K562 (cell line): ENCODE measurements around the gene TFAP2A. TPM values are rescaled to one million over a fixed set of nuclear protein-coding genes. Genes with fewer than 3 reads are reported as not detected.

Experiments used
- ATAC-seq: fragments of 200-7000 bp; cut with Tn5 transposase; 3 replicates; pipeline ENCODE4 v1.9.1; 2020; ENCODE audit warnings: moderate library complexity
- BruUV-seq: library from RNA; stranded (reverse); fragments of 400-500 nt; replicated peaks from 2 replicates; lab custom pipeline; 2021; lab: Mats Ljungman, UMichigan
- CTCF ChIA-PET: fragments of 300-600 bp; formaldehyde crosslinking; extraction: SDS; loops from one replicate; lab custom pipeline; 2021; ENCODE audit warnings: low intra/inter-chr PET ratio; lab: Yijun Ruan, JAX
- POLR2A ChIA-PET: fragments of 300-600, 350-650 bp; sonication (Branson Sonifier 250); formaldehyde crosslinking; extraction: SDS; loops from one replicate; lab custom pipeline; 2021; ENCODE audit warnings: antibody characterized with exemption, inconsistent platforms; lab: Yijun Ruan, JAX
- DNase-seq, 4 experiments: peaks; one replicate each; pipeline versions ENCODE4 v3.0.0 to v3.0.0-alpha.2; 2011 to 2018; ENCODE audit warnings: low spot score in 3 of 4, mixed read lengths in 3 of 4; ENCODE audit errors: extremely low read depth in 1 of 4
- FAIRE-seq: peaks from 2 replicates; lab custom pipeline; 2011; peaks lifted over from hg19 to GRCh38; lab: Jason Lieb, UNC
- H2AFZ ChIP-seq: 2 replicates; pipeline ENCODE4 v1.6.0; 2011; ENCODE audit warnings: low read depth, low read length, control low read depth, inconsistent platforms
- H3K27ac ChIP-seq: fragments of 200-600 bp; 3 replicates; pipeline ENCODE4 v1.8.0; 2011; ENCODE audit warnings: low read depth, mild to moderate bottlenecking, control low read depth, inconsistent platforms, low read length, moderate library complexity, mixed read lengths; ENCODE audit errors: extremely low read depth
- H3K27me3 ChIP-seq, 2 experiments: fragments of 300-600 bp in 1 of 2; 2 replicates in 1 of 2; 3 replicates in 1 of 2; pipeline versions ENCODE4 v1.6.0 to v1.8.0; 2011; ENCODE audit warnings: inconsistent platforms in 2 of 2, low read length in 2 of 2, mild to moderate bottlenecking in 1 of 2, mixed read lengths in 1 of 2, moderate library complexity in 1 of 2; ENCODE audit not compliant: control insufficient read depth in 2 of 2, insufficient read depth in 2 of 2
- H3K36me3 ChIP-seq: fragments of 300-600 bp; 3 replicates; pipeline ENCODE4 v1.8.0; 2011; ENCODE audit warnings: mild to moderate bottlenecking, low read length, inconsistent platforms; ENCODE audit not compliant: control insufficient read depth, insufficient read depth
- H3K4me1 ChIP-seq, 2 experiments: fragments of 200-600 bp in 1 of 2; replicated peaks in 1 of 2; 2 replicates in 1 of 2; 3 replicates in 1 of 2; pipeline versions ENCODE4 v1.5.1 to v1.8.0; 2011; ENCODE audit warnings: inconsistent platforms in 2 of 2, low read length in 2 of 2, mild to moderate bottlenecking in 1 of 2, mixed read lengths in 1 of 2, moderate library complexity in 1 of 2; ENCODE audit not compliant: control insufficient read depth in 2 of 2, insufficient read depth in 2 of 2
- H3K4me2 ChIP-seq: 2 replicates; pipeline ENCODE4 v1.6.1; 2011; ENCODE audit warnings: low read length, control low read depth, inconsistent platforms, mixed read lengths; ENCODE audit not compliant: insufficient read depth
- H3K4me3 ChIP-seq: fragments of 200-600 bp; sonication (generic), shearing (Covaris generic); 2 replicates; pipeline ENCODE4 v1.5.1; 2016; ENCODE audit warnings: control low read depth, inconsistent platforms
- H3K79me2 ChIP-seq: fragments of 200-600 bp; 3 replicates; pipeline ENCODE4 v1.8.0; 2011; ENCODE audit warnings: low read length, inconsistent platforms; ENCODE audit not compliant: control insufficient read depth, insufficient read depth
- H3K9ac ChIP-seq, 2 experiments: 2 replicates each; pipeline versions ENCODE4 v1.6.0 to v1.6.1; 2011; ENCODE audit warnings: low read depth in 2 of 2, low read length in 2 of 2, control low read depth in 1 of 2, inconsistent platforms in 1 of 2, mild to moderate bottlenecking in 1 of 2, mixed read lengths in 1 of 2; ENCODE audit not compliant: insufficient read depth in 1 of 2
- H3K9me1 ChIP-seq: one replicate; pipeline ENCODE4 v1.6.0; 2011; ENCODE audit warnings: inconsistent platforms, mild to moderate bottlenecking, low read length, moderate library complexity; ENCODE audit not compliant: control insufficient read depth, insufficient read depth
- H3K9me3 ChIP-seq: replicated peaks from 2 replicates; pipeline ENCODE4 v1.5.1; 2011; ENCODE audit warnings: low read depth, low read length, inconsistent platforms; ENCODE audit not compliant: control insufficient read depth, insufficient read depth
- H4K20me1 ChIP-seq: replicated peaks from 2 replicates; pipeline ENCODE4 v1.6.1; 2011; ENCODE audit warnings: low read length, inconsistent platforms, mixed read lengths; ENCODE audit not compliant: control insufficient read depth, insufficient read depth
- EHMT2 ChIP-seq: fragments of 450-650 bp; IDR thresholded peaks from 2 replicates; pipeline ENCODE4 v1.6.1; 2018; ENCODE audit warnings: antibody characterized with exemption
- NR2C2 ChIP-seq, 2 experiments: fragments of 200-800 bp in 1 of 2; sonication (Bioruptor generic) in 1 of 2; sonication (generic) in 1 of 2; formaldehyde crosslinking in 1 of 2; IDR thresholded peaks; 2 replicates each; pipeline versions ENCODE4 v1.6.1 to v1.8.0; 2016 to 2022; ENCODE audit warnings: mild to moderate bottlenecking in 1 of 2, missing compliant biosample characterization in 1 of 2, missing genetic modification characterization in 1 of 2, missing genetic modification reagents in 1 of 2
- NR4A1 ChIP-seq, 2 experiments: fragments of 250-450 bp in 1 of 2; fragments of 450-650 bp in 1 of 2; sonication (Bioruptor Pico) in 1 of 2; IDR thresholded peaks; 2 replicates each; pipeline versions ENCODE4 v1.4.0 to v1.6.1; 2016 to 2020; ENCODE audit warnings: mild to moderate bottlenecking in 2 of 2, missing compliant biosample characterization in 1 of 2, missing genetic modification characterization in 1 of 2, moderate library complexity in 1 of 2
- NRF1 ChIP-seq, 2 experiments: fragments of 450-650 bp; IDR thresholded peaks in 1 of 2; conservative IDR thresholded peaks in 1 of 2; 2 replicates each; pipeline ENCODE4 v1.6.1; 2014; ENCODE audit warnings: mild to moderate bottlenecking in 2 of 2
- SPI1 ChIP-seq: IDR thresholded peaks from 2 replicates; pipeline ENCODE4 v1.6.1; 2011; ENCODE audit warnings: low read depth, low read length, control low read depth, borderline replicate concordance
- ZNF175 ChIP-seq: fragments of 200-800 bp; sonication (Bioruptor generic); IDR thresholded peaks from 2 replicates; pipeline ENCODE4 v1.6.1; 2016; ENCODE audit warnings: low read depth, mild to moderate bottlenecking, missing genetic modification characterization, missing compliant biosample characterization
- ZNF785 ChIP-seq: fragments of 250-450 bp; sonication (Bioruptor Pico); IDR thresholded peaks from 2 replicates; pipeline ENCODE4 v1.4.0; 2020; ENCODE audit warnings: mild to moderate bottlenecking
- WGBS: fragments of 100-300 bp; shearing (Covaris generic); methylation state at CpG from one replicate; pipeline ENCODE4 v1.1.6; 2016; ENCODE audit warnings: low coverage, mixed read lengths; ENCODE audit not compliant: insufficient coverage; ENCODE audit errors: missing lambda C conversion rate; 5-methylcytosine and 5-hydroxymethylcytosine counted together
- in situ Hi-C: fragments of 300-500 bp; cut with MboI; formaldehyde crosslinking; loops from 4 replicates; pipeline ENCODE4 v1.15.0; 2018; ENCODE audit warnings: inconsistent platforms, mixed read lengths
- intact Hi-C: fragments of 100-400 bp; cut with micrococcal nuclease; formaldehyde crosslinking; loops from 2 replicates; pipeline ENCODE4 v1.14.2; 2022
- polyA plus RNA-seq, 8 experiments: library from polyadenylated mRNA; depleted of rRNA in 4 of 8; stranded (reverse) in 5 of 8; unstranded in 3 of 8; fragments of >200 nt; fragmentation: Nextera tagmentation in 2 of 8; fragmentation: Illumina TruSeq in 1 of 8; extraction: Ambion mirVana in 2 of 8; extraction: Trizol in 1 of 8; gene quantifications; 2 replicates each; pipeline versions ENCODE4 v1.2.1 to v1.2.3, GENCODE V29; 2011 to 2014; ENCODE audit warnings: inconsistent platforms in 1 of 8, missing spikeins in 1 of 8
- total RNA-seq, 7 experiments: library from RNA; depleted of rRNA in 6 of 7; stranded (reverse); fragments of >200 nt in 6 of 7; fragmentation: Illumina TruSeq in 2 of 7; extraction: Trizol in 2 of 7; gene quantifications; 2 replicates each; pipeline versions ENCODE4 v1.2.1 to v1.2.3, GENCODE V29; 2011 to 2021; ENCODE audit warnings: low replicate concordance in 1 of 7

Gene TFAP2A
- total and polyA plus RNA-seq, 9 of the 15 experiments (the other 6 are each of a cell fraction or from before 2014, with no cell fraction given): 0.14 to 0.53 (median 0.19) TPM; not detected in 1

DNA sequence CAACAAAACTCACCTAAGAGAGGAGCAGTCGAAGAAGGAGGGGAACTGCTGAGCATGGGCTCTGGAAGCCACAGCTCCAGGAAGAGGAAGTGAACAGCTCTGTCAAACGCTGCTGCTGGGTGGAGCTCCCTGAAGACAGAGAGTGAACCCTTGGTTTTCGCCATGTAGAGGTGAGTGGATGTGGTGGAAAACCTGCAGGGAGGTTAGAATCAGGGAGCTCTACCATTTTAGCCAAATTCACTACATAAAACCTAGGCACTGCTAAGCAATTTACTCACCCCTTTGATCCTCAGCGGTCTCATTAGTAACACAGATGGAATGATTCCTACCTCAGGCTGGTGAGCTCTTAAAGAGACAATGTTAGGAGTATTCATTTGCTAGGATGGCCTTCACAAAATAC is 19.4 kb upstream of the TFAP2A start:
- no peaks in the 10 kb centered on the region for H3K36me3 ChIP-seq
- no TSS peak for BruUV-seq
- no peaks in the 10 kb centered on the region for H3K79me2 ChIP-seq
- DNase-seq (no peak), ATAC-seq (peak; percentile 50), FAIRE-seq (no peak)
- no peak overlapping the region for H3K27ac ChIP-seq
- peak overlapping the region; percentile 28; the same call in 1 of the 2 replicates for H3K4me2 ChIP-seq
- no peaks in the 10 kb centered on the region for H4K20me1 ChIP-seq
- intact Hi-C loops (no loop called here), in situ Hi-C loops (loop anchor here (5.0 to 25.0 kb wide), 4 partner anchors 409 to 1997 kb away; partner anchors contain the start of gene SLC35B3)
- H3K9me1 ChIP-seq: no peaks in the 10 kb centered on the region
- peaks cover 0 to 8% of the 10 kb centered on the region in 2 experiments; a peak in 2 of 5 replicates for H3K4me1 ChIP-seq
- TF ChIP-seq NR4A1 (CRISPR knock-in tag; IDR thresholded peaks at IDR 0.05) (no peak), NR4A1 (tag; IDR thresholded peaks at IDR 0.05) (no peak), SPI1 (peak; percentile 95), EHMT2 (peak; percentile 9; the same call in 1 of the 2 replicates), NRF1 (conservative IDR thresholded peaks at IDR 0.05 in 1 of 2, IDR thresholded peaks at IDR 0.05 in 1 of 2) (peak in 1 of 2 experiments; percentile 35; a peak in 3 of 4 replicates), ZNF175 (CRISPR knock-in tag) (0 out of 2 replicates have a peak, but pooled peaks have one; percentile 64), NR2C2 (CRISPR knock-in tag; IDR thresholded peaks at IDR 0.05) (no peak), NR2C2 (tag; IDR thresholded peaks at IDR 0.05) (0 out of 2 replicates have a peak, but pooled peaks have one; percentile 43), ZNF785 (CRISPR knock-in tag) (no peak)
- no peak overlapping the region for H3K4me3 ChIP-seq
- no peak overlapping the region for H3K9ac ChIP-seq
- WGBS: 15% methylated on average over 4 of the region's 4 CpGs
- peak overlapping the region; percentile 83 for H2AFZ ChIP-seq
- ChIA-PET POLR2A (interaction anchor here (1.1 kb wide), 1 partner anchor 455 kb away, joined by 3 read pairs; no protein-coding TSS in a partner anchor), CTCF (interaction anchor here (0.6 kb wide), 1 partner anchor 273 kb away, joined by 3 read pairs; no protein-coding TSS in a partner anchor)
- no peaks in the 10 kb centered on the region for H3K9me3 ChIP-seq
- H3K27me3 ChIP-seq: no peaks in the 10 kb centered on the region
